Iris pigment epithelial cell (primary cell): ENCODE measurements around the gene WDR49.
"Not testable (repeated sequence)": the region's sequence is repeated elsewhere in the genome, so short reads cannot be mapped to it uniquely, and the experiment has no call there.

Experiments
- DNase-seq: peaks from one replicate; pipeline ENCODE4 v3.0.0-alpha.2; 2011; ENCODE audit warnings: low read depth

Gene WDR49

GRCh38 chr3:167614196-167614595 is 39.5 kb downstream of the WDR49 start:
- not testable (repeated sequence) for DNase-seq

GRCh38 chr3:167611718-167612117 is 42.0 kb downstream of the WDR49 start:
- no peak for DNase-seq

GRCh38 chr3:167609156-167609555 is 44.6 kb downstream of the WDR49 start:
- no peak for DNase-seq

- no peak for DNase-seq
Observed at GRCh38 chr3:167606836-167607235, 46.9 kb downstream of the WDR49 start.

GRCh38 chr3:167605871-167606270 is 47.9 kb downstream of the WDR49 start:
- no peak for DNase-seq

- no peak for DNase-seq
Observed at GRCh38 chr3:167602041-167602440, 51.7 kb downstream of the WDR49 start.

- no peak for DNase-seq
Observed at GRCh38 chr3:167587651-167588050, 66.1 kb downstream of the WDR49 start.

GRCh38 chr3:167575000-167575600 is 78.6 kb downstream of the WDR49 start:
- no peak for DNase-seq

- no peak for DNase-seq
Observed at GRCh38 chr3:167572991-167573390, 80.8 kb downstream of the WDR49 start.

- no peak for DNase-seq
Observed at GRCh38 chr3:167568634-167569033, 85.1 kb downstream of the WDR49 start.

GRCh38 chr3:167565489-167565888 is 88.3 kb downstream of the WDR49 start:
- no peak for DNase-seq

- no peak for DNase-seq
Observed at GRCh38 chr3:167564612-167565011, 89.1 kb downstream of the WDR49 start.

- no peak for DNase-seq
Observed at GRCh38 chr3:167559924-167560323, 93.8 kb downstream of the WDR49 start.

- no peak for DNase-seq
Observed at GRCh38 chr3:167554898-167555297, 98.8 kb downstream of the WDR49 start.

- no peak for DNase-seq
Observed at GRCh38 chr3:167538081-167538480, 115.7 kb downstream of the WDR49 start.

- no peak for DNase-seq
Observed at GRCh38 chr3:167521006-167521355, 132.8 kb downstream of the WDR49 start.

- no peak for DNase-seq
Observed at GRCh38 chr3:167520266-167521005, 133.3 kb downstream of the WDR49 start.

GRCh38 chr3:167507954-167508353 is 145.8 kb downstream of the WDR49 start:
- no peak for DNase-seq

GRCh38 chr3:167502401-167502800 is 151.3 kb downstream of the WDR49 start:
- DNase-seq = no peak

- DNase-seq = no peak
Observed at GRCh38 chr3:167501941-167502340, 151.8 kb downstream of the WDR49 start.

- no peak for DNase-seq
Observed at GRCh38 chr3:167497903-167498302, 155.8 kb downstream of the WDR49 start.

GRCh38 chr3:167493244-167493643 is 160.5 kb downstream of the WDR49 start:
- DNase-seq = no peak

- no peak for DNase-seq
Observed at GRCh38 chr3:167491621-167492020, 162.1 kb downstream of the WDR49 start.

- no peak for DNase-seq
Observed at GRCh38 chr3:167489571-167489970, 164.2 kb downstream of the WDR49 start.
